Retina (tissue), 1 donor: ENCODE measurements around the gene TBX4.
"Not testable (repeated sequence)": the region's sequence is repeated elsewhere in the genome, so short reads cannot be mapped to it uniquely, and the experiment has no call there.

Experiments used
- DNase-seq: peaks from one replicate; pipeline ENCODE4 v3.0.0-alpha.2; 2016

Gene TBX4

DNA sequence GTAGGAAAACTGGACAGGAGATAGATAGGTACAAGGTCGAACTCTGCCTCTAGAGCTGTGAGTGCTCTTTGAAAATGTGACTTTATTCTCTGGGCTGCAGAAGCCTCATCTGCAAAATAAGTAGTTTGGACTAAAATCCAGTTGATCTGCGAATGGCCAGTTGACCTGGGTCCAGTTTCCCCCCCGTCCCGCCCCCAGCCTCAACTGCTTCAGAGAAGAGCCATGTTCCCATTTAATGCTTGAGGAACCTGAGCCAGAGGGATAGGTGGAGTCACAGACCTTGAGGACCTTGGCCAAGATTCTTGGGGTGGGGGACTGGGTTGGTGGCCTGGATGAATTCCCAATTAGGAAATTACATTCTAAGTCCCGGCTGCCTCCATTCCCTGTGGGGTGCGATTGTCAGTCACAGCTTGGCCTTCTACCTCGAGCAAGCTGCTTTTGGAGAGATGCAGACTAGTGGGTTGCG, 38.5 kb upstream of the TBX4 start:
- no peak for DNase-seq

DNA sequence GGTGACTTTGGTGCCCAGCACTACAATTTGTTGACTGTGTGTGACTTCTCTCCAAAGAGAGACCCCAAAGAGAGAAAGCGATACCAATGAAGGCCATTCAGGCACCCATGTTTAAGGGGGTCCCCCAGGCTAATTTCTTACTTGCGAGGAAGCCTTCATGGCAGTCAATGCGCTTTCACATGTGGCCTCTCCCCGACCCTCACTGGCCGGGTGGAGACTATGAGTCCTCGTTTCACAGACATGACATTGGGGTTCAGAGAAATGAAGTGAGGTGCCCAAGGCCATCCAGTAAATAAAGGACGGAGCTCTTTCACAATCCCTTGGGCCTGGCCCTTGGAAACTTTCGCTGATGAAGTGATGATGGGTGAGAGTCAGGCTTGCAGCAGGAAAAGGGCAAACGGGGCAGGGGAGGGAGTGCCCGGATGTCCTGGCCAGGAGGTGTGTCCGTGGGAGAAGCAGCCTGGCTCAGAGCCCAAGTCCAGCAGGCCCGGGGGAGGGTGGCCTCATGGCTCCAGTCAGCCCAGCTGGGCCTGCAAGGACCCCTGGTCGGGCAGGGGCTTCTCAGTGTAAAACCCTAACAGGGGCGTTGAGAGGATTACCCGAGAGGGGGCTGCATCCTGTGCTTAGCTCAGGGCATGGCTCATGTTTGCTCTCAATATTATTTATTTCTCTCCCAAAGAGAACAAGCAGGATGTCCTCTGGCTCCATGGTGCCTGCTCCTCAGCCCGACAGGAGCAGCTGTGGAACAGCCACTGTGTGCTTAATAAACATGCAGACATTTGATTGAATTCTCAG, 37.9 kb upstream of the TBX4 start:
- DNase-seq: peak; percentile 46

DNA sequence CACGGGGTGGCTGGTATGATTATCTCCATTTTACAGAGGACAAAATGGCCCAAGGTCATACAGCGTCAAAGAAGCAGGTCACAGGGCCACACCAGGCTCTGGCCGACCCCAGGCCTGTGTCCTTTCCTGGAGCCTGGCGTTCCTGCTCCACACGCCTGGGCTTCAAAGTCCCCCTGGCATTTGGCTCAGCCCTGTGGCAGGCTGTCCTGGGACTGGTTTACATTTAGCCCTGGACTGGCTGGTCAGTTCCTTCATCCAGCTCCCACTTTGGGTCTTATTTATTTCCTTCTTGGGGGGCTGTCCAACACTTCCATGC, 37.3 kb upstream of the TBX4 start:
- DNase-seq: no peak

DNA sequence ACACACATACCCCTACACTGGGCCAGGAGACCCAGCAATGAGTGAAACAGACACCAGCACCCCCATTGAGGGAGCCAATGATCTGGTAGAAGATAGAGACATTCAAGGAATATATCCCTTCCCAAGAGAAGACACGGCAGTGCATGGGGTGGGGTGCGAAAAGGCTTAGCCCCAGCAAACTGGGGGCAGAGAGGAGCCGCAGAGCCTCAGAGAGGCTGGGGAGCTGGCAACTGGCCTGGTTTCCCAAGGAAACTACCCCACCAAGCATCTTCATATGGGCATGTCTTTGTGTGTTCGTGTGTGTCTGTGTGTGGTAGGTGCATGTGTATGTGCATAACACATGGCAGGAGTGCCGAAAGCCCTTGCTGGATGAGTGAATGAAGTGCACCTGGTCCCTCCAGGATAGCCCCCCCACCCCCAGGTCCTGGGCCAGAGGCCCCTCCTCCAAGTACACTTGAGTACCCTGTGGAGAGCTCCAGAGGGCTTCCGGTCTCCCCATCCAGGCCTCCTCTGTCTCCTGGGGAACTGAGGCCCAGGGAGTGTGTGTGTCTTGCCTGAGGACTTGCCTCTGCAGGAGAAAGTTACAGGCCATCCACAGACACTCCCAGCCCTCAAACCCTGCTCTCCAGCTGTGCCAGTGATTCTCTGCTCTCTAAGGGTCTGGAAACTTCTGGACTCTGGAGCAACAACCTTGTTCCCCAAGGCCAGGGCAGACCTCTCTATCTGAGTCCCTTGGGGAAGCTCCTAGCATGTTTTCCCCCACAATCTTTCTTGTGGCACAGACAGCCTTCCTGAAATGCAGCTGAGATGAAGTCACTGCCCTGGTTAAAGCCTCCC, 36.6 kb upstream of the TBX4 start:
- DNase-seq: no peak

DNA sequence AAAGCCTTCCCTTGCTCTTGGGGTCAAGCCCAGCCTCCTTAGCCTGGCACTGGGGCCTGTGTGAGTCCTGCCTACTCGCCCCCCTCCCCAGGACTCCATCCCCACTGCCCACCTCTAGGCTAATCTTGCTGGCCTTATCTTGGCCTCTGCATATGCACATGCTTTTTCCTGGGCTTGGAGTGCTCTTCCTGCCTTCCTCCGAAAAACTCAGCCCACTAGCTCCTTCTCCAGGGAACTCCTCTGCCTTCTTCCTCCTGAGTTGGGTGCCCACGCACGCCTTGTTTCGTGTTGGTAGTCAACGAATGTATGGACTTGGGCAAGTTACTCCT, 36.0 kb upstream of the TBX4 start:
- DNase-seq: no peak

DNA sequence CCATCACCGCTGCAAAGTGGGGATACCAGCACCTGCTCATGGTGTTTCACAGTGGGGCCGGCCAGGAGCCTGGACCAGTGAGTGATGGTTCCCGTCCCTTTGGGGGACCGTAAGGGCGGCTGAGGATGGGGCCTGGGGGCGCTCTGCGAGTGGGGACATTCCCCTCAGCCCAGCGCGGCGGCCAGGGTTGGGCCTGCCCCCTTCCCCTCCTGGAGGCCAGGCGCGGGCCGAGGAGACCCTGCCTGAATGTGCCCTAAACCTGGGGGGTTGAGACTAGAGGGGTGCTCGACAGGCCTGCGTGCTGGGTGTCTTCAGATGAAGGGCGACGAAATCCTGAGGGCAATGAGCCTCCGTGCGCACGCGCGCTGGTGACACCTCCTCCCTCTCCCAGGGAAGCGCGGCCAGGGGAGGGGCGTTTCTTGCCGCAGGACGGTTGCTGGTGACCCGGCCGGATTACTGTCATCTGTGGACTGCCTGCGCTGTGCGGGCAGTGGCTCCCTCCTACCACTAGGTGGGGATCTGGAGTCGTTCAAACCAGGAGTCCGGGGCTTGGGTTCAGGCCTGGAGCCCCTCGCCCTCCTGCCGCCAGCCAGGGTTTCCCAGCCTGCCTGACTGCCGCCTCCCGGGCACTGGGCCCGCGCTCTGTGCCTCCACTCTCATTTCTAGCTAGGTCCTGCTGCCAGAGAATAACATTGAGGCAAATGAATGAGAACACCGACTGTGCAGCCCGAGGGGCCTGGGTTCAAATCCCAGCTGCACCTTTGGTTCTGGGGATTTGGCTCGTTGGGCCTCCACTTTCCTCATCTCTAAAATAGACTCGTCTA, 35.5 kb upstream of the TBX4 start:
- DNase-seq: peak; percentile 96

DNA sequence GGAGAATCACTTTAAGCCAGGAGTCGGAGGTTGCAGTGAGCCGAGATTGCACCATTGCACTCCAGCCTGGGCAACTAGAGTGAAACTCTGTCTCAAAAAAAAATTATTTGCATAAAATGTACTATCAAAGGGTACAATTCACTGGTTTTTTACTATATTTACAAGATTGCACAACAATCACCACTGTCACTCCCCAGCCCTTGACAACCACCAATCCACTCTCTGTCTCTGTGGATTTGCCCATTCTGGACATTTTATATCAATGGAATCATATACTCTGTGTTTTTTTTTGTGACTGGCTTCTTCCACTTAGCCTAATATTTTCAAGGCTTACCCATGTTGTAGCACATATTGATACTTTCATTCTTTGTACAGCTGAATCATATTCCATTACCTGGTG, 33.8 kb upstream of the TBX4 start:
- DNase-seq: no peak

DNA sequence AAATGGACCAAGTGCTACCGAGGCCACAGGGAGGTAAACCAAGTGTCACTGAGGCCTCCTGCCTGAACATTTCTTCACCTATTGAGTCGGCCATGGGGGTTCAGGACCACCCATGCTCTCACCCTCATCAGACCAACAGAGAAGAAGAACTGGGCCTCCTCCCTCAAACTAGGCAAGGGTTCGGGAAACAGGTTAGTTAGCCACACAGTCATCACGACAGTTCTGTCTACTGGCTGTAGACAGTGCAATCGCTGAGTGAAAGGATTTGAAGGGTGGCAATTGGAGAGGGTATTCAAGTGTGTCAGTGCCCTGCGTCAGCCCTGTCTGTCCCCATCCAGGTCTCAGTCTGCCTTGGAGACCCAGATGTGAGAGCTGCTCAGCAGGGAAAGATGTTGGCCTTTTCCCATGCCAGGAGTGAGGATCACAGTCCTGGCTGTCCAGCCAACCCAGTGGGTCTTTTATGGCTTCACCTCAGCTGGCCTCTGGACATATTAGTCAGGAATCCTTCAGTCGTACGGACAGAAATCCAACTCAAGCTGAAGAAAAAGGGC, 32.7 kb upstream of the TBX4 start:
- DNase-seq: no peak

DNA sequence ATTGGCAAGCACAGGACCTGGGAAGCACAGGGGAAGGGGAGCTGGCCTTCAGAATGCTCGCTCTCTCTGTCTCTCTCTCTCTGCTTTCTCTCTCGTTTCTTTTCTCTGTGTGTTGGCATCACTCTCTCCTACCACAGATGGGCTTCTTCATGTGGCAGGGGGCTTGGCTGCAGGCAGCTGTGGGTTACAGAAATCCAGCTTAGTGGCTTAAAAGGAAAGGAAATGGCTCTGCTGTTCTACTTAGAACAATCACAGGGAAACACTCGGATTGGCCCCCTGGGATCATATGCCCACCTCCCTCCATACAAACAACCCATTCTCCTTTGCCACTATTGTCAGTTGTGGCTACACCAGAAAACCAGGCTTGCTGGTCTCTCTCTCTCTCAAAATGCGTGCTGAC, 32.2 kb upstream of the TBX4 start:
- DNase-seq: no peak

DNA sequence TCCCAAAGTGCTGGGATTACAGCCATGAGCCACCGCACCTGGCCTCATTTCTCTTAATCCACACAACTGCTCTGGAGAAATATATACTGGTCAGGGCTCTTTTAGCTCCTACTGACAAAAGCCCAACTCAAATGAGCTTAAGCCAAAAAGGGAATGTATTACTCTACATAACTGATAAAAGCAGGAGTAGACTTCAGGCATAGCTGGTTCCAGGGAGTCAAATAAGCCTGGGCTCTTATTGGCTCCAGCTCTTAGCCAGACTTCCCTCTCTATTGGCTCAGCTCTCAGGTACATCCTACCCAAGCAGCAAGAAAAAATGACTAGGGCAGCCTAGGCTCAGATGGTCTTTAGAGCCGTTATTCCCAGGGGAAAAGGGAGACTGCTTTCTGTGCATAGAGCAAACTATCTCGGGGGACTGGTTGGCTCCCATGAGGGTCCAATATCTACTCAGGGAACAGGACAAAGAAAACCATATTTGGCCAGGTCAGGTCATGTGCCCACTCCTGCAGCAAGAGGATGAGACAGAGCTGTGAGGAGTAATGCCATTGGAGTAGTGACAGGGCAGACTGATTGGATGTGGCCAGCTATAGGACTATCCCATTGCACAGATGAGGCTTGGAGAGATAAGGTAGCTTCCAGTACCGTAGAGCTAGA, 31.4 kb upstream of the TBX4 start:
- DNase-seq: no peak

DNA sequence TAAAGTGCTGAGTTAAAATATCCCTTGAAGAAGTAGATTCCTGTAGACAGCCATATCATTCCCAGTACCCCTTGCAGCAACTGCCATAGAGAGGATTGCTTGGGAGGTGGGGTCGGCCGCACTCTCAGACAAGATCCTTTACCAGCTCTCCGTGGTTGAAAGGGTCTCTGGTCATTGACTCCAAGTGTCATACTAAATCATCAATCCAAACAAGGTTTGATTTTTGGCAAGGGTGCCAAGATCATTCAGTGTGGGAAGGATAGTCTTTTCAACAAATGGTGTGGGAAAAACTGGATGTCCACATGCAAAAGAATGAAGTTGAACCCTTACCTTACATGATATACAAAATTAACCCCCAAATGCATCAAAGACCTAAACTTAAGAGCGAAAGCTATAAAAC, 30.8 kb upstream of the TBX4 start:
- no peak for DNase-seq

DNA sequence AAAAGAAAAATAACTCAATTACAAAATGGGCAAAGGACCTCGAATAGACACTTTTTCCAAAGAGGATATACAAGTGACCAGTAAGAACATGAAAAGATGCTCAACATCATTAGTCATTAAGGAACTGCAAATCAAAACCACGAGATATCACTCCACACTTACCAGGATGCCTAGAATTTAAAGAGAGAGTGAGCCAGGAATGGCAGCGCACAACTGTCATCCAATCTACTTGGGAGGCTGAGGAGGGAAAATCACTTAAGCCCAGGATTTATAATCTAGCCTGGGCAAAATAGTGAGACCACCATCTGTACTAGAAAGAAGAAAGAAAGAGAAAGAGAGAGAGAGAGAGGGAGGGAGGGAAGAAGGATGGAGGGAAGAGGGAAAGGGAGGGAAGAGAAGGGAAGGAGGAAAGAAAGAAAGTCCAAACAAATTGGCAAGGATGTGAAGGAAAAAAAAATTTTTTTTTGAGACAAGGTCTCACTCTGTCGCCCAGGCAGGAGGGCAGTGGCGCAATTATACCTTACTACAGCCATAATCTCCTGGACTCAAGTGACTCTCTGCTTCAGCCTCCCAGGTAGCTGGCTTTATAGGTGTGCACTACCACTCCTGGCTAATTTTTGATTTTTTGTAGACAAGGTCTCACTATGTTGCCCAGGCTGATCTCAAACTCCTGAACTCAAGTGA, 30.0 kb upstream of the TBX4 start:
- no peak for DNase-seq

DNA sequence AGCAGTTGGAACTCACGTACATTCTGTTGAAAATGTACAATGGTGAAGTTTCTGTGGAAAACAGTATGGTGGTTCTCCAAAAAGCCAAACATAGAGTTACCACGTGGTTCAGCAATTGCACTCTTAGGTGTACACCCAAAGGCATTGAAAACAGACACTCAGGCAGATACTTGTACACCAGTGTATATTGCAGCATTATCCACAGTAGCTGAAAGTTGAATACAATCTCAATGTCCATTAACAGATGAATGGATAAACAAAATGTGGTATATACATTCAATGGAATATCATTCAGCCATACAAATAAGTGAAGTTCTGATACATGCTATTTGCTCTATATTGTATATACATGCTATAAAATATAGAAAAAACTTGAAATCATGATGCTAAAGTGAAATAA, 29.4 kb upstream of the TBX4 start:
- no peak for DNase-seq

DNA sequence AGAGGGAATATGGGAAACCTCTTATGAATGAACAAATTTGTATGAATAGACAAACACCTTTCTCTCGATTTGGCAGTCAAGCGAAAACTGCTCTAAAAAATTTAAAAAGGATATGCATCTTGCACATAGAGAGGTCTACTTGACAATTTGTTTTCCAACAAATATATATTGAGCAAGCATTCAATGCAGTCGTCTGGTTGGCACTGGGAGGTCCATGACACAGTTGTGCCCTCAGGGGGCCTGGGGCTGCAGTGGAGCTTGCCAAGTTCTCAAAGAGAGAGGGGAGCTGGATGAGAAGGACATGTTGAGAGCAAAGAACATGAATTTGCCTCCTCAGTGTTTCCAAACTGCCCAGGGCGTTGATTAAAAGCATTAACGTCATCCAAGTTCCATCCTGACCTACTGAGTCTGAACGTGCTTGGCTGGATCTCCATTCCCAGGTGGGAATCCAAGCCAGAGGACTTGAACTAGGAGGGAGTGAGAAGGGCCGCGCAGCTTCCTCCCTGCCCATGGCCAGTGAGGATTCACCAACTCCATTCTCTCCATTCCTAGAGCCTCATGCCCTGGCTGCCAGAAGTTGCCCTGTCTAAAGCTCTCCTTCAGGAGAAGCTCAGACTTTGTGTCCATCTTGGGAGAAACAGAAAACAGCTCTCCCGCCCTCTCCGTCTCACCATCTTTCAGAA, 28.1 kb upstream of the TBX4 start:
- DNase-seq: no peak

DNA sequence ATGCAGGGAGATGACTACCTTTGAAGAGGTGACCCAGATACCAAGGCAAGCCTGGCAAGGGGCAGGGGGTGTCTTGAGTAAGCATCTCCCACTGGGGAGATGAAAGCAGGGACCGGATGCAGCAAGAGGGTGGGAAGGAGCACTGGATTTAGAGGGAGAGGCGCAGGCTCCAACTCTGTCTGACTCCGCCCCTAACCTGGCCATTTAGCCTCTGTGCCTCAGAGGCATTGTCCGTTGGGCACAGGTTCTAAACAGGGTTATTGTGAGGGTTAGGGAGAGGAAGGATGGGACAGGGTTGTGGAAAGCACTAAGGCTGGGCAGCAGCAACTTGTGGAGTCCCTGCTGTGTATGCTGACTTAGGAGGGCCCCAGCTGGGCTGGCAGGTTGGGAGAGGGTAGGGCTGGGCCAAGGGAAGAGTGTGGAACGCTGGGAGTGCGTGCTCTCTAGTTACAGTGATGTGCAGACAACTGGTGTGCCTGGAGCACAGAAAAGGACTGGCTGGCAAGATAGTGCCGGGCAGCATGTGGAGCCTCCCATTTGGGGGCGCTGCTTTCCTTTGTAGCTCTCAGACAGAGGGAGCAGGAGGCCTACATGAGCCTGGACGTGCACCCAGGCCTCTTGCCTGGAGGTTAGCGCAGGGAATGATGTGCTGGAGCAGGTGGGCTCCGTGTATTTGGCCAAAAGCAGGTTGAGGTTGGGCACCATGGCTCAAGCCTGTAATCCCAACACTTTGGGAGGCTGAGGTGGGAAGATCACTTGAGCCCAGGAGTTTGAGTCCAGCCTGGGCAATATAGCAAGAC, 26.3 kb upstream of the TBX4 start:
- peak; percentile 12 for DNase-seq

DNA sequence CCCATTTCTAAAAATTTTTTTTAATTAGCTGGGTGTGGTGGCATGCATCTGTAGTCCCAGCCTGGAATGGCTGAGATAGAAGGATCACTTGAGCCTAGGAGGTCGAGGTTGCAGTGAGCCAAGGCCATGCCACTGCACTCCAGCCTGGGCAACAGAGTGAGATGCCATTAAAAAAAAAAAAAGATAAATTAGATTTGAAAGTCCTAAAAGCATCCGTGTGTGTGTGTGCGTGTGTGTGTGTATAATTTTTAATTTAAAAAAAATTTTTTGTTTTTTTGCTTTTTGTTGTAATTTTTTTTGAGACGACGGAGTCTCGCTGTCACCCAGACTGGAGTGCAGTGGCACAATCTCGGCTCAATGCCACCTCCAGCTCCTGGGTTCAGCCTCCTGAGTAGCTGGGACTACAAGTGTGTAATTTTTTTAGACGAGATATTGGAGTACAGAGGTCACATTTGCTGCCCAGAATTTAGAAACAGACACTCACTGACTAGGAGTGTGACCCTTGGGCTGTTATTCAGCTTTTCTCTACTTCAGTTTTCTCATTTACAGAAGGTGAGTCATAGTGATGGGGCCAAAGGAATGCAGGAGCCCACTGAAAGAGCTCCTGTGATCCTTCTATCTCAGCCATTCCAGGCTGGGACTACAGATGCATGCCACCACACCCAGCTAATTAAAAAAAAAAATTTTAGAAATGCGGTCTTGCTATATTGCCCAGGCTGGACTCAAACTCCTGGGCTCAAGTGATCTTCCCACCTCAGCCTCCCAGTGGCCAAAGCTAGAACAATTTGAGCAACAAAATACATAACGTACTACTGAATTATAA, 25.5 kb upstream of the TBX4 start:
- DNase-seq: no peak

DNA sequence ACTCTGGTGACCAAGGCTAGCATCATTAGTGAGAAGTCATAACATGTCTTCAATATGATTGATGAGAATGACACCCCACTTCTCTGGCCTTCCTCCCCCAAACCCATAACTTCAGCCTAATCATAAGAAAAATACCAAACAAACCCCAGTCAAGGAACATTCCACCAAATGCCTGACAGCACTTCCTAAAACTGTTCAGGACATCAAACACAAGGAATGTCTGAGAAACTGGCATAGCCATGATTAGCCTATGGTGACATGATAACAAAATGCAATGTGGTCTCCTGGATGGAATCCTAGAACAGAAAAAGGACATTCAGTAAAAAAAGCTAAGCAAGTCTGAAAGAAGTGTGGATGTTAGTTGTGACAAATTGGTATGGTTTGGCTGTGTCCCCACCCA, 24.7 kb upstream of the TBX4 start:
- no peak for DNase-seq

DNA sequence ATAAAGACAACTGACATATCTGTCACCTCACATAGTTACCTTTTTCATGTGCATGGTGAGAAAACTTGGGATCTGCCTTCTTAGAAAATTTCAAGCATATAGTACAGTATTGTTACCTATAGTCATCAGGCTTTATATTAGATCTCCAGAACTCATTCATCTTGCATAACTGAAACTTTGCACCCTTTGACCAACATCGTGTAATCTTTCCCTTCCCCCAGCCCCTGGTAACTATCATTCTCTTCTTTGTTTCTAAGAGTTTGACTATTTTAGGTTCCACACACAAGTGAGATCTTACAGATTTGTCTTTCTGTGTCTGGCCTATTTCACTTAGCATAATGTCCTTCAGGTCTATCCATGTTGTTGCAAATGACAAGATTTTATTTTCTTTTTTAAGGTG, 22.9 kb upstream of the TBX4 start:
- DNase-seq: no peak

DNA sequence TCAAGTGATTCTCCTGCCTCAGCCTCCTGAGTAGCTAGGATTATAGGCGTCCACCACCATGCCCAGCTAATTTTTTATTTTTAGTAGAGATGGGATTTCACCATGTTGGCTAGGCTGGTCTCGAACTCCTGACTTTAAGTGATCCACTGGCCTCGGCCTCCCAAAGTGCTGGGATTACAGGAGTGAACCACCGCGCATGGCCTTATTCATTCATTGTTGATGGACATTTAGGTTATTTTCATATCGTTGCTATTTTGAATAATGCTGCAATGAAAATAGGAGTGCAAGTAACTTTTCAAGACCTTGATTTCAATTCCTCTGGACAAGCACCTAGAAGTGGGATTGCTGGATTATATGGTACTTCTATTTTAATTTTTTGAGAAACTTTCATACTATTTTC, 22.4 kb upstream of the TBX4 start:
- DNase-seq: not testable (repeated sequence)
